ENCODE data around the gene EFTUD2.

GRCh38 chr17:44899074-44899782, at the start of gene EFTUD2:
- TF ChIP-seq CTCF (conservative IDR thresholded peaks at IDR 0.05 in 1 of 2, IDR thresholded peaks at IDR 0.05 in 1 of 2; ENCODE audit: low read depth in 1 of 2, low read length in 2 of 2): no peak
- TF ChIP-seq EZH2 (IDR thresholded peaks at IDR 0.05; ENCODE audit: low read length, missing control alignments): no peak

All from fibroblast of lung (primary cell).